ENCODE measurements around the gene ZBTB16. TPM values are rescaled to one million over a fixed set of nuclear protein-coding genes. Genes with fewer than 3 reads are reported as not detected.
A peak's percentile ranks its signal among the peaks of the same experiment; 100 is the strongest.

Gene ZBTB16
- total RNA-seq, 1 experiment from 2014 or later: 70.4 TPM

- no peaks in the 10 kb centered on the region for H3K9me3 Mint-ChIP-seq (ENCODE audit: unreplicated experiment)
- H3K27me3 Mint-ChIP-seq (ENCODE audit: insufficient read depth, unreplicated experiment): no peaks in the 10 kb centered on the region
- intact Hi-C loops (cut with micrococcal nuclease): no loop called here
- no peak for DNase-seq (ENCODE audit: unreplicated experiment)
- no peaks in the 10 kb centered on the region for H3K36me3 Mint-ChIP-seq (ENCODE audit: insufficient read depth, unreplicated experiment)
- ChIA-PET CTCF (no interaction called here), POLR2A (interaction anchor here (0.7 to 1.2 kb wide), 5 partner anchors 12 to 77 kb away, joined by 3 to 4 read pairs (median 3); no protein-coding TSS in a partner anchor)
- H3K4me1 Mint-ChIP-seq (ENCODE audit: insufficient read depth, unreplicated experiment): peaks cover 54% of the 10 kb centered on the region
- TSS peak; percentile 10 for BruUV-seq (replicated peaks)
- H3K4me3 Mint-ChIP-seq (ENCODE audit: unreplicated experiment): no peak overlapping the region
- TF ChIP-seq CTCF (IDR thresholded peaks at IDR 0.05; ENCODE audit: unreplicated experiment): no peak
- peak overlapping the region; percentile 88 for H3K27ac Mint-ChIP-seq (ENCODE audit: low read depth, unreplicated experiment)
Measured at GRCh38 chr11:114237321-114238280, 178.1 kb downstream of the ZBTB16 start.

- ChIA-PET POLR2A (interaction anchor here (1.8 kb wide), 1 partner anchor 17 kb away, joined by 10 read pairs; no protein-coding TSS in a partner anchor), CTCF (interaction anchor here (0.5 kb wide), 1 partner anchor 344 kb away, joined by 3 read pairs; no protein-coding TSS in a partner anchor)
- DNase-seq (ENCODE audit: unreplicated experiment): no peak
- no peak overlapping the region for H3K4me3 Mint-ChIP-seq (ENCODE audit: unreplicated experiment)
- no peaks in the 10 kb centered on the region for H3K36me3 Mint-ChIP-seq (ENCODE audit: insufficient read depth, unreplicated experiment)
- no peaks in the 10 kb centered on the region for H3K27me3 Mint-ChIP-seq (ENCODE audit: insufficient read depth, unreplicated experiment)
- intact Hi-C loops (cut with micrococcal nuclease): no loop called here
- peaks cover 44% of the 10 kb centered on the region for H3K4me1 Mint-ChIP-seq (ENCODE audit: insufficient read depth, unreplicated experiment)
- H3K27ac Mint-ChIP-seq (ENCODE audit: low read depth, unreplicated experiment): peak overlapping the region; percentile 88
- BruUV-seq (replicated peaks): no TSS peak
- no peak for TF ChIP-seq CTCF (IDR thresholded peaks at IDR 0.05; ENCODE audit: unreplicated experiment)
- no peaks in the 10 kb centered on the region for H3K9me3 Mint-ChIP-seq (ENCODE audit: unreplicated experiment)
Measured at GRCh38 chr11:114239753-114240161, 180.2 kb downstream of the ZBTB16 start.

GRCh38 chr11:114242032-114242431 lies 182.5 kb downstream of the ZBTB16 start:
- ChIA-PET POLR2A (interaction anchor here (1.1 kb wide), 1 partner anchor 9 kb away, joined by 4 read pairs; no protein-coding TSS in a partner anchor), CTCF (no interaction called here)
- no peak for DNase-seq (ENCODE audit: unreplicated experiment)

More at GRCh38 chr11:114242032-114242431, 182.5 kb downstream of the ZBTB16 start:
- BruUV-seq (replicated peaks): no TSS peak
- intact Hi-C loops (cut with micrococcal nuclease): no loop called here
- TF ChIP-seq CTCF (IDR thresholded peaks at IDR 0.05; ENCODE audit: unreplicated experiment): no peak
- peaks cover 34% of the 10 kb centered on the region for H3K4me1 Mint-ChIP-seq (ENCODE audit: insufficient read depth, unreplicated experiment)
- H3K9me3 Mint-ChIP-seq (ENCODE audit: unreplicated experiment): no peaks in the 10 kb centered on the region
- no peak overlapping the region for H3K27ac Mint-ChIP-seq (ENCODE audit: low read depth, unreplicated experiment)
- H3K27me3 Mint-ChIP-seq (ENCODE audit: insufficient read depth, unreplicated experiment): no peaks in the 10 kb centered on the region
- H3K36me3 Mint-ChIP-seq (ENCODE audit: insufficient read depth, unreplicated experiment): no peaks in the 10 kb centered on the region
- no peak overlapping the region for H3K4me3 Mint-ChIP-seq (ENCODE audit: unreplicated experiment)
